HS-5 (cell line): ENCODE measurements around the gene STK32C.
"Not testable (repeated sequence)": the region's sequence is repeated elsewhere in the genome, so short reads cannot be mapped to it uniquely, and the experiment has no call there.

Source experiments
- DNase-seq: peaks from one replicate; pipeline ENCODE4 v3.0.0-alpha.2; 2012; ENCODE audit warnings: low read depth

STK32C gene

GRCh38 chr10:132230557-132231210 is 77.1 kb downstream of the STK32C start:
- DNase-seq = no peak

- no peak for DNase-seq
Observed at GRCh38 chr10:132229834-132230556, 77.8 kb downstream of the STK32C start.

- no peak for DNase-seq
Observed at GRCh38 chr10:132229096-132229495, 78.7 kb downstream of the STK32C start.

GRCh38 chr10:132228616-132229015 is 79.1 kb downstream of the STK32C start:
- DNase-seq = no peak

DNA sequence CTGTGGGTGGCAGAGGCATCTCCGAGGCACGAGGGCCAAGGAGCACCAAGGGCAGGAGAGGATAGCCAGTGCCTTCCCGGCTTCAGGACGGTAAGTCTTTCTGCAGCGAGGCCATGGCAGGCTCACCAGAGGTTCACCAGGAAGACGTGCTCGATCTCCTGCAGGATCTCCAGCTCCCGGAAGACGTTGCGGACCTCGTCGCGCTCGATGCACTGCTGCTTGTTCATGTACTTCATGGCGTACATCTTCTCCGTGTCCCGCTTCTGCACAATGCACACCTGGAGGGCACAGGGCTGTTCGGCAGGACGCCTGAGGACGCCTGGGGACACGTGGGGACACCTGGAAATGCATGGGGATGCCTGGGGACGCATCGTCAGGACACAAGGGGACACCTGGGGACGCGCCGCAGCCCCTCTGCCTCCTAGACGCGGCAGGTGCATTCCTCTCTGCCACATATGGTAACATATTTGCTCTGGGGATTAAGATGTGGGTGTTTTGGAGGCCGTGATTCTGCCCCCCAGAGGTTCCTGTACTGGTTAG is 79.8 kb downstream of the STK32C start:
- no peak for DNase-seq

DNA sequence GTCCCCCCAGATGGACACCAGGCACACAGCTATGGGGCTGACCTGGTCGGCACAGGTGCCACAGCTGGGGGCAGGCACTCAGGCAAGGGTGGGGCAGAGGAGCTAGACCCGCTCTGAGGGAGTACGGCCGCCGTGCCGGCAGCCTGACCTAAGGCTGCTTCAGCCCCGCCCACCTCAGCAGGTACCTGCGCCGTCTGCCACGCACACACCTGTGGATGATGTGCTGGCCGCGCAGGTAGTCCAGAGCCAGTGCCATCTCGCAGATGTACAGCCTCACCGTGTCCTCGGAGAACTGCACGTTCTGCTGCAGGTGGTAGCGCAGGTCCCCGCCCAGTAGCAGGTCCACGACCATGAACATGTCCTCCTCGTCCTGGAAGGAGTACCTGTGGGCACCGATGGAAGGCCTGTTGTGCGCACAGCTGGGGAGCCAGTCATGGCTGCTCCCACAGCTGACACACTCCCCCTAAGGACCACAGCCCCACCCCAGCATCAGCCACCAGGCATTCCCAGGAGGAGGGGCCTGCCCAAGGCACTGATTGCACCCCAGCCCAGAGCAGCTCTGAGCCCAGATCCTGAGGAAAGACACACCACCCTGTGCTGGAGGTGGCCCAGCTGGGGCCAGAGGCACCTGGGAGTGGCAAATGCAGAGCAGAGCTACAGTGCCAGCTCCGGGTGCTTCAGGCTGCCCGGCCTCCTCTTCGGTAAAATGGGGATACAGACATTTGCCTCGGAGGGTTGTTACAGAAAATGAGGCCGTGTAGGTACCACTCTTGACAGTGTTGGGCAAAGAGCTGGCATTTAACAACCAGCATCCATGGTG is 81.0 kb downstream of the STK32C start:
- no peak for DNase-seq

GRCh38 chr10:132225849-132226205 is 81.9 kb downstream of the STK32C start:
- no peak for DNase-seq

GRCh38 chr10:132225073-132225848 is 82.5 kb downstream of the STK32C start:
- DNase-seq = no peak

DNA sequence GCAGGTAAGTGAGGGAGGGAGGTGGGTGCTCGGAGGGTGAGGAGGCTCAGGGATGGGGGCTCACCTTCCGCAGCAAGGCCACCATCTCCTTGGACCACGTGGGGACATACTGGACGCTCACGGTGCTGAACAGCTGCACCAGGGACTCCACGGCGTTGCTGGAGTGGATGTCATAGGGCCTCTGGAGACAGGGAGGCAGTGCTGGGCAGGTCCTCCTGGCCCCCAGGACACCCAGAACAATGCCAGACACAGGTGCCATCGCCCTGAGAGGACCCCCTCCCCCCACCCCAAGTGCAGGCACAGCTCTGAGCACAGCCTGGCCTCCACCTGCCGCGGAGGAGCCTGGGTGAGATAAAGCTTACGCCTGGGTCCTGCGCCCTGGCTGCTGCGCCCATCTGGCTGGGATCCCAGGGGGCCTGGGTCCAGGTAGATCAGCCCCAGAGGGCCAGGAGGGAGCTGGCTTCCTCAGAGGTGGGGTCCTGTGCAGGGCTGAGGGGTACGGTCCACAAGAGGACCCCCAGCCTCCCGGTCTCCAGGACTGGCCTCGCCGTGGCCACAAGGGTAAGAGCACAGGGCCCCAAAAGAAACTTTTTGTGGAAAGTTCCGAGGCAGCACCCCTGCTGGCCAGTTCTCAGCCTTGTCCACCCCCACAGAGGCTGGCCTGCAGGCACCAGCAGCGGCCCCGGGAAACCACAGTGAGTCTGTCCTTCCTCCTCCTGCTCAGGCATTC is 83.2 kb downstream of the STK32C start:
- DNase-seq = no peak

- no peak for DNase-seq
Observed at GRCh38 chr10:132223611-132224342, 84.0 kb downstream of the STK32C start.

DNA sequence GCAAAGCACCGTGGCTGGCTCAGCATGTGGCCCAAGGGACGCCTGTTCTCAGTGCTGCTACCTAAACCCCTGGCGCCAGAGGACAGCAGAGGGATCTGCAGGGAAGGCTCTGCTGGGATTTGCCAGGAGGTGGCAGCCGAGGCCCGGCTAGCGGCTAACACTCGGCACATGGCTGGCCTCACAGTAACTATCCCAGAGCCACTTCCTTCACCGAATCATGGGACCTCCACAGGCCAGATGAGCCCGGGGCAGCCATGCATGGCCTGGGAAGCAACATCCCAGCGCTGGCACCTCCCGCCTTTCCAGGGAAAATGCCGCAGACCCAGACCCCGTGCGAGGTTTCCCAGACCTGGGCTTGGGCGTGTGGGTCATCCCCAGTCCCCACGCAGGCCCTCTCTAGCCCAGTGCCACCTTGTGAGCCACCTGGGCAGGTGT is 84.6 kb downstream of the STK32C start:
- DNase-seq = no peak

GRCh38 chr10:132222726-132223125 is 85.0 kb downstream of the STK32C start:
- no peak for DNase-seq

DNA sequence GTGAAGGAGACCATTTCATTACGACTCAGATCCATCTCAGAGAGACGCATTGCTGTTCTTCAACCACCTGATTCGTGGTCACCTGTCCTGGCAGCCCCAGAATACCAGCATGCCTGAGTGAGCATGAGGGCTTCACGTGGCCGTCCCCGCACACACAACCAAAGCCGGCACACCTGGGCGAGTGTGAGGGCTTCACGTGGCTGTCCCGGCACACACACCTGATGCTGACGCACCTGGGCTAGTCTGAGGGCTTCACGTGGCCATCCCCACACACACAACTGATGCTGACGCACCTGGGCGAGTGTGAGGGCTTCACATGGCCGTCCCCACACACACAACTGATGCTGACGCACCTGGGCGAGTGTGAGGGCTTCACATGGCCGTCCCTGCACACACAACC is 86.8 kb downstream of the STK32C start:
- not testable (repeated sequence) for DNase-seq

- no peak for DNase-seq
Observed at GRCh38 chr10:132220061-132220460, 87.7 kb downstream of the STK32C start.

GRCh38 chr10:132219486-132219885 is 88.3 kb downstream of the STK32C start:
- no peak for DNase-seq

DNA sequence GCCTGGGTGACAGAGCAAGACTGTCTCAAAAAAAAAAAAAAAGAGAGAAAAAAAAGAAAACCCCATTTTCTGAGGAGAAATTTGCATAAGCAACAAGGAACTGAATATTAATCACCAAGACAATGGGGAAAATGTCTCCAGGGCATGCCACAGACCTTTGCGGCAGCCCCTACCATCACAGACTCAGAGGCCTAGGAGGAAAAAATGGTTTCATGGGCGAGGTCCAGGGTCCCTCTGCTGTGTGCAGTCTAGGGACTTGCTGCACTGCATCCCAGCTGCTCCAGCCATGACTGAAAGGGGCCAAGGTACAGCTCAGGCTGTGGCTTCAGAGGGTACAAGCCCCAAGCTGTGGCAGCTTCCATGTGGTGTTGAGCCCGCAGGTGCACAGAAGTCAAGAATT is 91.3 kb downstream of the STK32C start:
- DNase-seq = not testable (repeated sequence)

- DNase-seq = no peak
Observed at GRCh38 chr10:132213917-132214316, 93.8 kb downstream of the STK32C start.

DNA sequence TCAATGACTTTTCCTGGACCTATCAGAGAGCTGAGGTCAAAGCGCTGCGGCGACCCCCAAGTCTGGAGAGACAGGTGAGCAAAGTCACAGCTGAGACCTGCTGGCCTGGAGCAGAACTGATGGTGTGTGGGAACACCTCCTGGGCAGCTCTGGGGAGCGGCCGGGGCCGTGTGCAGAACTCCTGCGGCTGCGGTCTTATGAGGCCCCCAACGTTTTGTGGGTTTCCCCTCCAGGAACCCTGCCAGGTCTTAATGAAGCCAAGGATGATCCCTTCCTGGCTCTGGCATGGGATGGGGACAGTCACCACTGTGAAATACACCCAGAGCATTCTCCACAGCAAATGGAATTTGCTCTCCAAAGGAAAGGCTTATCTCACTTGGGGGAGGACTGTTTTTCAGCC is 94.9 kb downstream of the STK32C start:
- no peak for DNase-seq

GRCh38 chr10:132211246-132211645 is 96.5 kb downstream of the STK32C start:
- DNase-seq = no peak

- no peak for DNase-seq
Observed at GRCh38 chr10:132210766-132211165, 97.0 kb downstream of the STK32C start.
